Uterus (tissue), 4 donors: Measurements from ENCODE around the gene LRP4. TPM values are rescaled to one million over a fixed set of nuclear protein-coding genes. Genes with fewer than 3 reads are reported as not detected.

Experiments
- DNase-seq, 2 donors: peaks; one replicate each; pipeline ENCODE4 v3.0.0-alpha.2; 2019 to 2020
- H3K27ac ChIP-seq, 2 donors: fragments of 200-600 bp; sonication (generic); 1 replicate in 1 of 2; 2 replicates in 1 of 2; pipeline ENCODE4 v1.5.1; 2016 to 2018
- H3K27me3 ChIP-seq, 2 donors: fragments of 200-600 bp; sonication (generic); one replicate each; pipeline ENCODE4 v1.5.1; 2018 to 2019; ENCODE audit warnings: control low read depth in 1 of 2
- H3K36me3 ChIP-seq, 2 donors: fragments of 200-600 bp; sonication (generic); one replicate each; pipeline ENCODE4 v1.5.1; 2019; ENCODE audit warnings: control low read depth in 1 of 2
- H3K4me1 ChIP-seq, 2 donors: fragments of 200-600 bp; sonication (generic); one replicate each; pipeline ENCODE4 v1.5.1; 2018 to 2019; ENCODE audit warnings: control low read depth in 1 of 2
- H3K4me3 ChIP-seq, 2 donors: fragments of 200-600 bp; sonication (generic); 1 replicate in 1 of 2; 2 replicates in 1 of 2; pipeline ENCODE4 v1.5.1; 2018 to 2019; ENCODE audit warnings: mild to moderate bottlenecking in 1 of 2
- H3K9me3 ChIP-seq, 2 donors: fragments of 200-600 bp; sonication (generic); one replicate each; pipeline ENCODE4 v1.5.1; 2019; ENCODE audit warnings: control low read depth in 1 of 2
- CTCF ChIP-seq, 4 experiments: fragments of 200-600 bp in 2 of 4; fragments of 450-650 bp in 2 of 4; sonication (generic) in 2 of 4; IDR thresholded peaks; one replicate each; pipeline ENCODE4 v1.5.1; 2016 to 2019; ENCODE audit warnings: antibody characterized with exemption in 4 of 4, mild to moderate bottlenecking in 2 of 4, moderate library complexity in 1 of 4
- POLR2A ChIP-seq, 2 donors: fragments of 450-650 bp; IDR thresholded peaks; one replicate each; pipeline ENCODE4 v1.6.1; 2016; ENCODE audit warnings: antibody characterized with exemption in 2 of 2, mild to moderate bottlenecking in 1 of 2, moderate library complexity in 1 of 2
- intact Hi-C: fragments of 100-400 bp; cut with DNase I; formaldehyde crosslinking; loops from one replicate; pipeline ENCODE4 v1.15.1; 2023; ENCODE audit warnings: low total_unique reads
- total RNA-seq, 4 donors: library from RNA; depleted of rRNA in 3 of 4; stranded (reverse); fragments of >200 nt in 3 of 4; gene quantifications; one replicate each; pipeline versions ENCODE4 v1.1.0 to v1.2.4, GENCODE V29; 2014 to 2023
- donor health status: DM: yes; HTN: yes; CAD: no.

Gene LRP4
- total RNA-seq, 4 donors from 2014 or later, result 0.77 to 21.2 (median 9.3) TPM

- DNase-seq, result no peak
Observed at GRCh38 chr11:46857666-46858065, 60.7 kb downstream of the LRP4 start.

GRCh38 chr11:46856605-46857343 lies 61.6 kb downstream of the LRP4 start:
- DNase-seq, result no peak
- H3K36me3 ChIP-seq, result no peaks in the 10 kb centered on the region
- H3K27ac ChIP-seq, result no peak overlapping the region
- H3K4me1 ChIP-seq, result no peaks in the 10 kb centered on the region
- H3K9me3 ChIP-seq, result no peaks in the 10 kb centered on the region
- H3K27me3 ChIP-seq, result no peaks in the 10 kb centered on the region
- intact Hi-C loops, result no loop called here
- H3K4me3 ChIP-seq, result no peak overlapping the region
- no peak for TF ChIP-seq POLR2A (IDR thresholded peaks at IDR 0.05)
- no peak for TF ChIP-seq CTCF (IDR thresholded peaks at IDR 0.05)

More at GRCh38 chr11:46857666-46858065, 60.7 kb downstream of the LRP4 start:
- H3K36me3 ChIP-seq, result no peaks in the 10 kb centered on the region
- intact Hi-C loops, result no loop called here
- H3K27ac ChIP-seq, result no peak overlapping the region
- H3K9me3 ChIP-seq, result no peaks in the 10 kb centered on the region
- H3K4me3 ChIP-seq, result no peak overlapping the region
- H3K4me1 ChIP-seq, result no peaks in the 10 kb centered on the region
- TF ChIP-seq CTCF (IDR thresholded peaks at IDR 0.05) (no peak), POLR2A (IDR thresholded peaks at IDR 0.05) (no peak)
- H3K27me3 ChIP-seq, result no peaks in the 10 kb centered on the region

GRCh38 chr11:46855863-46856262 lies 62.5 kb downstream of the LRP4 start:
- Histone ChIP-seq H3K4me3 (no peak overlapping the region), H3K27ac (no peak overlapping the region), H3K9me3 (no peaks in the 10 kb centered on the region), H3K27me3 (no peaks in the 10 kb centered on the region), H3K4me1 (no peaks in the 10 kb centered on the region), H3K36me3 (no peaks in the 10 kb centered on the region)
- no peak for DNase-seq
- TF ChIP-seq POLR2A (IDR thresholded peaks at IDR 0.05), result no peak
- no peak for TF ChIP-seq CTCF (IDR thresholded peaks at IDR 0.05)
- intact Hi-C loops, result no loop called here

- no peak overlapping the region for H3K4me3 ChIP-seq
- TF ChIP-seq POLR2A (IDR thresholded peaks at IDR 0.05) (no peak), CTCF (IDR thresholded peaks at IDR 0.05) (no peak)
- H3K4me1 ChIP-seq, result no peaks in the 10 kb centered on the region
- no peak for DNase-seq
- intact Hi-C loops, result no loop called here
- no peaks in the 10 kb centered on the region for H3K9me3 ChIP-seq
- no peaks in the 10 kb centered on the region for H3K36me3 ChIP-seq
- H3K27me3 ChIP-seq, result no peaks in the 10 kb centered on the region
- no peak overlapping the region for H3K27ac ChIP-seq
Observed at GRCh38 chr11:46855167-46855566, 63.2 kb downstream of the LRP4 start.

GRCh38 chr11:46850829-46851380 lies 67.4 kb downstream of the LRP4 start:
- Histone ChIP-seq H3K27me3 (no peaks in the 10 kb centered on the region), H3K36me3 (no peaks in the 10 kb centered on the region), H3K4me3 (no peak overlapping the region), H3K9me3 (no peaks in the 10 kb centered on the region), H3K27ac (no peak overlapping the region), H3K4me1 (no peaks in the 10 kb centered on the region)
- intact Hi-C loops, result no loop called here
- TF ChIP-seq CTCF (IDR thresholded peaks at IDR 0.05), result no peak
- TF ChIP-seq POLR2A (IDR thresholded peaks at IDR 0.05), result no peak
- DNase-seq, result no peak
